Mammary epithelial cell (primary cell): ENCODE measurements around the gene ALB.

Source experiments
- CTCF ChIP-seq, 2 donors: IDR thresholded peaks in 1 of 2; conservative IDR thresholded peaks in 1 of 2; 2 replicates each; pipeline ENCODE4 v1.5.1; 2011 to 2012; ENCODE audit warnings: inconsistent platforms in 2 of 2, low read length in 2 of 2, mild to moderate bottlenecking in 2 of 2, control low read depth in 1 of 2, low read depth in 1 of 2; ENCODE audit not compliant: insufficient read depth in 1 of 2; ENCODE audit errors: extremely low read depth in 1 of 2
- EZH2 ChIP-seq: IDR thresholded peaks from 2 replicates; pipeline ENCODE4 v1.6.1; 2012; ENCODE audit warnings: low read length, inconsistent platforms, borderline replicate concordance

GRCh38 chr4:73450398-73451004, 46.4 kb downstream of the ALB start:
- TF ChIP-seq CTCF (conservative IDR thresholded peaks at IDR 0.05 in 1 of 2, IDR thresholded peaks at IDR 0.05 in 1 of 2; ENCODE audit: extremely low read depth in 1 of 2, insufficient read depth in 1 of 2, low read depth in 1 of 2, low read length in 2 of 2) (no peak), EZH2 (no peak)
